Kidney glomerular epithelial cell (primary cell): ENCODE results near the gene SOAT1.

Experiments
- DNase-seq: peaks from one replicate; lab custom pipeline; 2025; lab: John Stamatoyannopoulos, UW

SOAT1 gene

DNA sequence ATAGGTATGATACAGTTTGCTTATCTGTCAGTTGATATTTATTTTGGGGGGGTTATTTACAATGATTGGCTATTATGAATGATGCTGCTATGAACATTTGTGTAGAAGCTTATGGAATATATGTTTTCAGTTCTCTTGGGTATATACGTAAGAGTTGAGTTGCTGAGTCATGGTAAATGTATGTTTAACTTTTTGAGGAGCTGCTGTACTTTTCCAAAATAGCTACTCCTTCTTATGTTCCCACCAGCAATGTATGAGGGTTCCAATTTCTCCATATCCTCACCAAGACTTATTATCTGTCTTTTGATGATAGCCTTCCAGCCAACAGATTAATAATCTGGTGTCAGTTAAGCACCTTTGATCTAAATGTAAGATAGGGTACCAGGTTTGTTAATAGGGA, 11.9 kb downstream of the SOAT1 start:
- DNase-seq, result no peak

- DNase-seq, result no peak
Measured at GRCh38 chr1:179310291-179310690, 16.7 kb downstream of the SOAT1 start.

GRCh38 chr1:179310721-179311120, 17.1 kb downstream of the SOAT1 start:
- DNase-seq, result peak; percentile 70

- DNase-seq, result no peak
Measured at GRCh38 chr1:179311149-179311700, 17.6 kb downstream of the SOAT1 start.

- no peak for DNase-seq
Measured at GRCh38 chr1:179313004-179313403, 19.4 kb downstream of the SOAT1 start.

DNA sequence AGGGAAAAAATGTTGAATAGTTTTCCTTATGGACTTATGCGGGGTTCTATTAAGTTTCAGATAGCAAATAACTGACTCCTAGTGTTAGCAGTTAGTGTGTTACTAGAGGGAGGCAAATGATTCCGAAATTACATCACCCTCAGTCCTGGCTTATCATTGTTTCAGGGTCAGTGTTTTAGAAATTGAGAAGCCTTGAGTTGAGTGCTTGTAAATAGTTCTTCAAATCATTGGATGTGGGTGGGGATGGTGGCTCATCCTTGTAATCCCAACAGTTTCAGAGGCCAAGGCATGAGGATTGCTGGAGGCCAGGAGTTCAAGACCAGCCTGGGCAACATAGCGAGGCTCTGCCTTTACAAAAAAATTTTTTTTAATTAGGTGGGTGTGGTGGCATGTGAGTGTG, 21.3 kb downstream of the SOAT1 start:
- DNase-seq, result no peak

DNA sequence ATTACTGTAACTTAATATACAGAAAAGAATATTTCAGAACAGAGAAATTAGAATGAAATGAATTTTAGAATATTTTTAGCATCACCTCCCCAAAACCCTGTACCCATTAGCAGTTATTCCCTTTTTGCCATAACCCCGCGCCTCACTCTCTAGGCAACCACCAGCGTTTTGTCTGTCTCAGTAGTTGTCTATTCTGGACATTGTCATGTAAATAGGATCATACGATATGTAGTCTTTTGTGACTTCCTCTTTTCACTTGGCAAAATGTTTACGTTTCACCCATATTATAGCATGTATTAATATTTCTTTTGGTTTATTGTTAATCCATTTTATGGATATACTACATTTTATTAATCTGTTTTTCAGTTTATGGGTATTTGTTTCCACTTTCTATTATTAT, 24.9 kb downstream of the SOAT1 start:
- DNase-seq, result no peak

DNA sequence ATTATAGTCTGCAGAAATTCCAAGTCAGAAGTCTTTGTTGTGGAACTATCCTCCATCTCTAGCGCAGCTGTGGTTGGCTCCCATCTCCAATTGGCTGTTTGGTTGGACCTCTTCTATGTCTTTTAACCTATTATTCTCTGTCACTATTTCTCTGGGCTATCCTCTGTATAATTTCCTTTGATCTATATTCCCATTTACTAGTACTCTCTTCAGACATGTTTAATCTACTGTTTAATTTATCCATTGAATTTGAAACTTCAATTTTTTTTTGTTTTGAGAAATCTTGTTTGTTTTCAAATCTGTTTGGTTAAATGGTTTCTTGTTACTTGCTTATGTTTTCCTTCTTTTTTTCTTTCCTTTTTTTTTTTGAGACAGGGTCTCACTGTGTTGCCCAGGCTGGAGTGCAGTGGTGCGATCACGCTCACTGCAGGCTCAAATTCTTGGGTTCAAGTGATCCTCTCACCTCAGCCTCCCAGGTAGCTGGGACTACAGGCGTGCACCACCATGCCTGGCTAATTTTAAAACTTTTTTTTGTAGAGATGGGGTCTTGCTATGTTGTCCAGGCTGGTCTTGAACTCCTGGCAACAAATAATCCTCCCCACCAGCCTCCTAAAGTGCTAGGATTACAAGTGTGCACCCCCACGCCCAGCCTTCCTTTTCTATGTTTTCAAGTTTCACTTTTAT, 28.1 kb downstream of the SOAT1 start:
- DNase-seq, result no peak

- no peak for DNase-seq
Measured at GRCh38 chr1:179322557-179322956, 29.0 kb downstream of the SOAT1 start.

GRCh38 chr1:179323436-179323835, 29.8 kb downstream of the SOAT1 start:
- DNase-seq, result no peak

GRCh38 chr1:179325836-179326235, 32.2 kb downstream of the SOAT1 start:
- DNase-seq, result no peak

DNA sequence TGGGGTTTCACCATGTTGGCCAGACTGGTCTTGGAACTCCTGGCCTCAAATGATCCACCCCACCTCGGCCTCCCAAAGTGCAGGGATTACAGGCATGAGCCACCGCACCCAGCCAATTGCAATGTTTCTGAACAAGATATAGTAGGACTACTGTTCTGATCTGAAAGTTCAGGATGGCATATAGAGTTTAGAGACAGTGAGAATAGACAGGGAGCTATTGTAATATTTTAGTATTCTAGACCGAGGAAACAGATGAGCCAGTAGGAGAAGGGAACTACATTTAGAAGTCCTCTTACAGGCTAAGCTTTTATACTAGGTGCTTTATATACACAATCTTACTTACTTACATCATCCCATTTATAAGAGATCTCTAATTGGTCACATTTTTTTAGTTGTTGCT, 33.1 kb downstream of the SOAT1 start:
- DNase-seq, result no peak

DNA sequence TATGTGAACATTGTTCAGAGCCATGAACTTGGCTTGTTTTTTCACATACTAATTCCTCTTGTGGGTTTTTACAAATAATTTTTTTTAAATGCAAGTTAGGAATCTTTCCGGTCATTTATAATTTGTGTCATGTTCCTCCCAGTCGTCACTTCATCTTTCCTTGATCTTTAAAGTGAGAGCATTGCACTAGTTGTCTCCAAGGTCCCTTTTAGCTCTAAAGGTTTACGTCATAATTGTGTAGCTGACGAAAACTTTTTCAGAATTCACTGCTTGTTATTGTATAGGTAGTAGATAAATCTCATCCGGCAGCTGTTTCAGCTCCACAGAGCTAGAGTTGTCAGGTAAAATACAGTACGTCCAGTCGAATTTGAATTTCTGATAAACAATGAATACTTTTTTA, 33.6 kb downstream of the SOAT1 start:
- no peak for DNase-seq

- no peak for DNase-seq
Measured at GRCh38 chr1:179327679-179328078, 34.1 kb downstream of the SOAT1 start.

DNA sequence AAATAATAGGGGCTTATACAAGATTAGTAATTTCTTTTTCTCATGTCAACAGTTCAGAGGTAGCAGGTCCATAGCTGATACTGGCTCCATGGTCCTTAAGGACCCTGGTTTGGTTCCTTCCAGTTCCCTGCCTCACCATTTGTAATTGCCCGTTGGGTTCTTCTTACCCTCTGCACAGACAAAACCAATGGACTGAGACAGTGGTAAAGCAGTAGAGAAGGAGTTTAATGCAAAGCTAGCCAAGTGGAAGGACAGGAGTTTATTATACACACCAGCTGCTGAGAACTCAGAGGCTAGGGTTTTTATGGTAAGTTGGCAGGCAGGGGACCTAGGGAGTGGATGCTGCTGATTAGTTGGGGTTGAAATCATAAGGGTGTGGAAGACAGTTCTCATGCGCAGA, 36.3 kb downstream of the SOAT1 start:
- DNase-seq, result no peak

DNA sequence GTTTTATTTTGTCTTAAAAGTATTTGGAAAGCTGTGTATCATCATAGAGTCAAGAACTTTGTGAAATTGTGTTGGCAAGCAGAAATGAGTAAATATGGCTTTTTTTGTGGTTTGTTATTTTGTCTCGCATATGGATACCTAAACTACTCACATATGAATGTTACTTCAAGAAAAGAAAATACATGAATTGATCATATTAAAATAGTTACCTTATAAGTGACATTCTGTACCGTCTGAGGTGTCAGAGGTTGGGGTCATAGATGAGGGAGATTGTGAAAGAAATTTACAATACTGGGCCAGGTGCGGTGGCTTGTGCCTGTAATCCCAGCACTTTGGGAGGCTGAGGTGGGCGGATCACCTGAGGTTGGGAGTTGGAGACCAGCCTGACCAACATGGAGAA, 40.8 kb downstream of the SOAT1 start:
- no peak for DNase-seq

DNA sequence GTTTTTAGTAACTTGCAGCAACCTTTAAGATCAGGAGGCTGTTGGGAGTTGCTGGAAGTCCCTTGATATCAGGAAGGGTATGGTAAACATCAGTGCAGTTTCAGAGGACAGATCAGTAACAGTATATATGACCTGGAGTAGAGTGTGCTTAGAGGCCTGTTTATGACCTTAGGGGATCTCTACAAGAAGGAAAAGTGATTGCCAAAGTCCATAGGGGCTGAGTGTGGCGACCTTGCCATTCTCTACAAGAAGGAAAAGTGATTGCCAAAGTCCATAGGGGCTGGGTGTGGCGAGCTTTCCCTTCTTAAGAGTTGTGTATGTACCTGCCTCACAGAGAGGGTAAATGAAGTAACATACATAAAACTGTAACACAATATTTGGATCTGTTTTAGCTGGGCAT, 43.7 kb downstream of the SOAT1 start:
- no peak for DNase-seq

- no peak for DNase-seq
Measured at GRCh38 chr1:179337942-179338560, 44.5 kb downstream of the SOAT1 start.

DNA sequence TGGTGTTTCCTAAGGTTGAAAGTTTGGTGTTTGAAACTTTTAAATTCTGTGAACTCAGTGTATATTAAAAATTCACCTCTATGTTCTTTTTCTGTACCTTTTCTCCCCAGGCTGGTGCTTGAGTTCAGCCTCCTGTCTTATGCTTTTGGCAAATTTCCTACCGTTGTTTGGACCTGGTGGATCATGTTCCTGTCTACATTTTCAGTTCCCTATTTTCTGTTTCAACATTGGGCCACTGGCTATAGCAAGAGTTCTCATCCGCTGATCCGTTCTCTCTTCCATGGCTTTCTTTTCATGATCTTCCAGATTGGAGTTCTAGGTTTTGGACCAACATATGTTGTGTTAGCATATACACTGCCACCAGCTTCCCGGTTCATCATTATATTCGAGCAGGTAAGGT, 47.3 kb downstream of the SOAT1 start:
- DNase-seq, result no peak

DNA sequence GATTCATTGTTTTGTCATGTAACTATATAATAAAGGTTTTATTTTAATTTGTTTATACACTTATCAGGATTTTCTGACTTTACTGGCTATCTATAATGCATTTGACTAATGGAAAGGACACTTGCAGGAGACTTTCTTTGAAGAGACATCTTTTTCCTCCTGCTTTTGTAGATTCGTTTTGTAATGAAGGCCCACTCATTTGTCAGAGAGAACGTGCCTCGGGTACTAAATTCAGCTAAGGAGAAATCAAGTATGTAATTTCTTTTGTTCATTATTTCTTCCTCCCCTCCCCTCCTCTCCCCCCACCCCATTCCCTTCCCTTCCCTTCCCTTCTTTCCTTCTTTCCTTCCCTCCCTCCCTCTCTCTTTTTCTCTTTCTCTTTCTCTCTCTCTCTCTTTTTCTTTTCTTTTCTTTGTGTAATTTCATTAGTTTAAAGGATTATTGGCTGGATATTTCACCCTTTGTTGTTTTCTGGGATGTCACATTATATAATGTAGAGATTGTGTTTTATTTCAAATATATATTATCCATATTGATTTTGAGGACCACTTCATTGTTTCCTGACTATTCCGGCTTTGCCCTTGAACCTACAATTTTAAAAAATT, 48.4 kb downstream of the SOAT1 start:
- DNase-seq, result no peak

DNA sequence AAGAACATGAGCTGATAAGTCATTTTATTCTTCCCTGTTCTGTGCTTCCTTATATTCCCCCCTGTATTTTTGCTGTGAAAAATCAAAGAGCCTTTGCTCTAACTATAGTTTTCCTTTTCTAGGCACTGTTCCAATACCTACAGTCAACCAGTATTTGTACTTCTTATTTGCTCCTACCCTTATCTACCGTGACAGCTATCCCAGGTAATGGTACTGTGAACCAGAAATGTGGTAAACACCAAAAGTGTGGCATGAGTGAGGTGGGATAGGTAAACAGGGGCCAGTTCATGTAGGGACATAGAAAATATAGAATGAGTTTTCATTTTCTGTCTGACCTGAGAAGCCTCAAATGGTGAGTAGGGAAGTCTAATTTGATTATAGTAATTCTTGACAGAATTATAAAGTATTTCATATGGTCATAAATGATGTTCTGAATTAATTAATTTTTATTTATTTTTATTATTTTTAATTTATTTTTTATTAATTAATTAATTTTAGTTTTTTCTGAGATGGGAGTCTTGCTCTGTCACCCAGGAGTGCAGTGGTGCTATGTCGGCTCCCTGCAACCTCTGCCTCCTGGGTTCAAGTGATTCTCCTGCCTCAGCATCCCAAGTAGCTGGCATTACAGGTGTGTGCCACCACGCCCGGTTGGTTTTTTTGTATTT, 49.3 kb downstream of the SOAT1 start:
- no peak for DNase-seq

GRCh38 chr1:179351281-179351680, 57.7 kb downstream of the SOAT1 start:
- no peak for DNase-seq

DNA sequence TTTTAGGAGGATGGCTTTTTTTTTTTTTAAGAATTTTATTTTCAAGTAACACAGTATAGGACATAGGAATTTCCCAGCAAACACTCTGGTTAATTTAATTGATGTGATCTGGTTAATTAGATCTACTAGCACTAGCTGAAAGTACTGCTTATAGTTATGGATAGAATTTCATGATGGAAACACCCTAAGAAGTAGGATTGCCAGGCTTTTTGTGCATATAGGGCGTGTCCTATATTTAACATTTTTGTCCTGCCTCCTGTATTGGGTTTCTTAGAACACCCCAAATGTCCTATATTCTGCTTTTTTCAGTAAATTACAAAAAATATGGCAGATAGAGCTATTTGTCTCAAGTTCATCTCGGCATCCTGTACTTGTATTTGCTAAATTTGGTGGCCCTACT, 58.6 kb downstream of the SOAT1 start:
- DNase-seq, result no peak
